HL-60 (cell line): ENCODE measurements around the gene SLC4A9.

Source experiments
- DNase-seq, 2 experiments: peaks; one replicate each; pipeline ENCODE4 v3.0.0-alpha.2; 2010 to 2020; ENCODE audit warnings: low read depth in 1 of 2, low spot score in 1 of 2
- H3K27ac ChIP-seq: fragments of 250-450 bp; sonication (Bioruptor Pico); replicated peaks from 2 replicates; pipeline ENCODE4 v1.5.1; 2020; ENCODE audit warnings: mild to moderate bottlenecking, moderate library complexity
- H3K27me3 ChIP-seq: fragments of 250-450 bp; sonication (Bioruptor Pico); 2 replicates; pipeline ENCODE4 v1.5.1; 2021; ENCODE audit warnings: mild to moderate bottlenecking, moderate library complexity; ENCODE audit not compliant: insufficient read depth, poor library complexity, severe bottlenecking
- H3K4me3 ChIP-seq: replicated peaks from 2 replicates; pipeline ENCODE4 v1.5.1; 2011; ENCODE audit warnings: mild to moderate bottlenecking, control low read depth, low read length; ENCODE audit not compliant: insufficient read depth
- CTCF ChIP-seq: IDR thresholded peaks from one replicate; pipeline ENCODE4 v1.5.1; 2011; ENCODE audit warnings: low read length, control low read depth, inconsistent platforms; ENCODE audit not compliant: insufficient read depth
- GABPA ChIP-seq: IDR thresholded peaks from 2 replicates; pipeline ENCODE4 v1.6.1; 2012; ENCODE audit warnings: low read depth
- POLR2AphosphoS5 ChIP-seq: IDR thresholded peaks from 2 replicates; pipeline ENCODE4 v1.6.1; 2012; ENCODE audit warnings: low read depth
- REST ChIP-seq: IDR thresholded peaks from 2 replicates; pipeline ENCODE4 v1.6.1; 2012; ENCODE audit warnings: low read depth; ENCODE audit not compliant: insufficient replicate concordance
- SPI1 ChIP-seq: IDR thresholded peaks from 2 replicates; pipeline ENCODE4 v1.6.1; 2012; ENCODE audit warnings: low read depth, mild to moderate bottlenecking, borderline replicate concordance

The SLC4A9 gene

GRCh38 chr5:140361901-140362300 lies 1.9 kb downstream of the SLC4A9 start:
- Histone ChIP-seq H3K27ac (no peak overlapping the region), H3K4me3 (no peak overlapping the region), H3K27me3 (no peaks in the 10 kb centered on the region)
- TF ChIP-seq POLR2AphosphoS5 = no peak
- TF ChIP-seq SPI1 = no peak
- no peak for TF ChIP-seq CTCF
- TF ChIP-seq REST = no peak
- no peak for TF ChIP-seq GABPA
- DNase-seq = no peak

- no peak for TF ChIP-seq GABPA
- no peak for TF ChIP-seq POLR2AphosphoS5
- no peak for TF ChIP-seq SPI1
- no peak for TF ChIP-seq CTCF
- no peak for TF ChIP-seq REST
- Histone ChIP-seq H3K4me3 (no peak overlapping the region), H3K27ac (no peak overlapping the region), H3K27me3 (no peaks in the 10 kb centered on the region)
- DNase-seq = no peak
These were observed 2.3 kb downstream of the SLC4A9 start for GRCh38 chr5:140362311-140362710.

- Histone ChIP-seq H3K27ac (no peak overlapping the region), H3K4me3 (no peak overlapping the region; the same call in 1 of the 2 replicates), H3K27me3 (no peaks in the 10 kb centered on the region)
- peak; percentile 69 to 83 for DNase-seq
- TF ChIP-seq GABPA (no peak), SPI1 (peak; percentile 7; the same call in 1 of the 2 replicates), CTCF (peak; percentile 95)
These were observed 3.1 kb downstream of the SLC4A9 start for GRCh38 chr5:140362875-140363630.
